Ramos (cell line): ENCODE results near the gene METTL15.
"Not testable (repeated sequence)": the region's sequence is repeated elsewhere in the genome, so short reads cannot be mapped to it uniquely, and the experiment has no call there.

Experiments used
- in situ Hi-C: fragments of 300-500 bp; cut with MboI; formaldehyde crosslinking; loops from one replicate; pipeline ENCODE4 v1.14.3; 2022; ENCODE audit warnings: low sequenced_read_pairs; ENCODE audit not compliant: unreplicated experiment

METTL15 gene

GRCh38 chr11:28170759-28171158 lies 62.6 kb downstream of the METTL15 start:
- in situ Hi-C loops, result no loop called here

- in situ Hi-C loops, result no loop called here
Observed at GRCh38 chr11:28176351-28176750, 68.2 kb downstream of the METTL15 start.

- in situ Hi-C loops, result no loop called here
Observed at GRCh38 chr11:28195449-28195848, 87.3 kb downstream of the METTL15 start.

GRCh38 chr11:28209906-28210305 lies 101.7 kb downstream of the METTL15 start:
- in situ Hi-C loops, result no loop called here

- in situ Hi-C loops, result not testable (repeated sequence)
Observed at GRCh38 chr11:28222063-28222462, 113.9 kb downstream of the METTL15 start.

- in situ Hi-C loops, result no loop called here
Observed at GRCh38 chr11:28223577-28223976, 115.4 kb downstream of the METTL15 start.

- in situ Hi-C loops, result no loop called here
Observed at GRCh38 chr11:28223994-28224393, 115.8 kb downstream of the METTL15 start.

- in situ Hi-C loops, result no loop called here
Observed at GRCh38 chr11:28227460-28227859, 119.3 kb downstream of the METTL15 start.

GRCh38 chr11:28228196-28228895 lies 120.2 kb downstream of the METTL15 start:
- in situ Hi-C loops, result no loop called here

- in situ Hi-C loops, result no loop called here
Observed at GRCh38 chr11:28231475-28231874, 123.3 kb downstream of the METTL15 start.

GRCh38 chr11:28232649-28233048 lies 124.5 kb downstream of the METTL15 start:
- in situ Hi-C loops, result no loop called here

GRCh38 chr11:28241760-28242159 lies 133.6 kb downstream of the METTL15 start:
- in situ Hi-C loops, result no loop called here

- in situ Hi-C loops, result no loop called here
Observed at GRCh38 chr11:28242596-28242995, 134.4 kb downstream of the METTL15 start.

- in situ Hi-C loops, result no loop called here
Observed at GRCh38 chr11:28243061-28243460, 134.9 kb downstream of the METTL15 start.

GRCh38 chr11:28243581-28243980 lies 135.4 kb downstream of the METTL15 start:
- in situ Hi-C loops, result no loop called here

GRCh38 chr11:28245131-28245530 lies 136.9 kb downstream of the METTL15 start:
- in situ Hi-C loops, result no loop called here

- in situ Hi-C loops, result no loop called here
Observed at GRCh38 chr11:28250192-28250591, 142.0 kb downstream of the METTL15 start.

GRCh38 chr11:28251257-28251656 lies 143.1 kb downstream of the METTL15 start:
- in situ Hi-C loops, result no loop called here

- in situ Hi-C loops, result no loop called here
Observed at GRCh38 chr11:28257761-28258160, 149.6 kb downstream of the METTL15 start.

- in situ Hi-C loops, result no loop called here
Observed at GRCh38 chr11:28259177-28259843, 151.1 kb downstream of the METTL15 start.

- in situ Hi-C loops, result no loop called here
Observed at GRCh38 chr11:28268925-28269324, 160.7 kb downstream of the METTL15 start.

GRCh38 chr11:28269586-28269985 lies 161.4 kb downstream of the METTL15 start:
- in situ Hi-C loops, result no loop called here
